K562 (cell line): Measurements from ENCODE around the gene GFOD2. TPM values are rescaled to one million over a fixed set of nuclear protein-coding genes. Genes with fewer than 3 reads are reported as not detected.
A peak's percentile ranks its signal among the peaks of the same experiment; 100 is the strongest.

ENCODE experiments used
- ATAC-seq: fragments of 200-7000 bp; cut with Tn5 transposase; 3 replicates; pipeline ENCODE4 v1.9.1; 2020; ENCODE audit warnings: moderate library complexity
- BruUV-seq: library from RNA; stranded (reverse); fragments of 400-500 nt; replicated peaks from 2 replicates; lab custom pipeline; 2021; lab: Mats Ljungman, UMichigan
- CTCF ChIA-PET: fragments of 300-600 bp; formaldehyde crosslinking; extraction: SDS; loops from one replicate; lab custom pipeline; 2021; ENCODE audit warnings: low intra/inter-chr PET ratio; lab: Yijun Ruan, JAX
- POLR2A ChIA-PET: fragments of 300-600, 350-650 bp; sonication (Branson Sonifier 250); formaldehyde crosslinking; extraction: SDS; loops from one replicate; lab custom pipeline; 2021; ENCODE audit warnings: antibody characterized with exemption, inconsistent platforms; lab: Yijun Ruan, JAX
- DNase-seq, 4 experiments: peaks; one replicate each; pipeline versions ENCODE4 v3.0.0 to v3.0.0-alpha.2; 2011 to 2018; ENCODE audit warnings: low spot score in 3 of 4, mixed read lengths in 3 of 4; ENCODE audit errors: extremely low read depth in 1 of 4
- FAIRE-seq: peaks from 2 replicates; lab custom pipeline; 2011; peaks lifted over from hg19 to GRCh38; lab: Jason Lieb, UNC
- H2AFZ ChIP-seq: 2 replicates; pipeline ENCODE4 v1.6.0; 2011; ENCODE audit warnings: low read depth, low read length, control low read depth, inconsistent platforms
- H3K27ac ChIP-seq: fragments of 200-600 bp; 3 replicates; pipeline ENCODE4 v1.8.0; 2011; ENCODE audit warnings: low read depth, mild to moderate bottlenecking, control low read depth, inconsistent platforms, low read length, moderate library complexity, mixed read lengths; ENCODE audit errors: extremely low read depth
- H3K27me3 ChIP-seq, 2 experiments: fragments of 300-600 bp in 1 of 2; 2 replicates in 1 of 2; 3 replicates in 1 of 2; pipeline versions ENCODE4 v1.6.0 to v1.8.0; 2011; ENCODE audit warnings: inconsistent platforms in 2 of 2, low read length in 2 of 2, mild to moderate bottlenecking in 1 of 2, mixed read lengths in 1 of 2, moderate library complexity in 1 of 2; ENCODE audit not compliant: control insufficient read depth in 2 of 2, insufficient read depth in 2 of 2
- H3K36me3 ChIP-seq: fragments of 300-600 bp; 3 replicates; pipeline ENCODE4 v1.8.0; 2011; ENCODE audit warnings: mild to moderate bottlenecking, low read length, inconsistent platforms; ENCODE audit not compliant: control insufficient read depth, insufficient read depth
- H3K4me1 ChIP-seq, 2 experiments: fragments of 200-600 bp in 1 of 2; replicated peaks in 1 of 2; 2 replicates in 1 of 2; 3 replicates in 1 of 2; pipeline versions ENCODE4 v1.5.1 to v1.8.0; 2011; ENCODE audit warnings: inconsistent platforms in 2 of 2, low read length in 2 of 2, mild to moderate bottlenecking in 1 of 2, mixed read lengths in 1 of 2, moderate library complexity in 1 of 2; ENCODE audit not compliant: control insufficient read depth in 2 of 2, insufficient read depth in 2 of 2
- H3K4me2 ChIP-seq: 2 replicates; pipeline ENCODE4 v1.6.1; 2011; ENCODE audit warnings: low read length, control low read depth, inconsistent platforms, mixed read lengths; ENCODE audit not compliant: insufficient read depth
- H3K4me3 ChIP-seq: fragments of 200-600 bp; sonication (generic), shearing (Covaris generic); 2 replicates; pipeline ENCODE4 v1.5.1; 2016; ENCODE audit warnings: control low read depth, inconsistent platforms
- H3K79me2 ChIP-seq: fragments of 200-600 bp; 3 replicates; pipeline ENCODE4 v1.8.0; 2011; ENCODE audit warnings: low read length, inconsistent platforms; ENCODE audit not compliant: control insufficient read depth, insufficient read depth
- H3K9ac ChIP-seq, 2 experiments: 2 replicates each; pipeline versions ENCODE4 v1.6.0 to v1.6.1; 2011; ENCODE audit warnings: low read depth in 2 of 2, low read length in 2 of 2, control low read depth in 1 of 2, inconsistent platforms in 1 of 2, mild to moderate bottlenecking in 1 of 2, mixed read lengths in 1 of 2; ENCODE audit not compliant: insufficient read depth in 1 of 2
- H3K9me1 ChIP-seq: one replicate; pipeline ENCODE4 v1.6.0; 2011; ENCODE audit warnings: inconsistent platforms, mild to moderate bottlenecking, low read length, moderate library complexity; ENCODE audit not compliant: control insufficient read depth, insufficient read depth
- H3K9me3 ChIP-seq: replicated peaks from 2 replicates; pipeline ENCODE4 v1.5.1; 2011; ENCODE audit warnings: low read depth, low read length, inconsistent platforms; ENCODE audit not compliant: control insufficient read depth, insufficient read depth
- H4K20me1 ChIP-seq: replicated peaks from 2 replicates; pipeline ENCODE4 v1.6.1; 2011; ENCODE audit warnings: low read length, inconsistent platforms, mixed read lengths; ENCODE audit not compliant: control insufficient read depth, insufficient read depth
- CREB1 ChIP-seq, 2 experiments: sonication (generic) in 1 of 2; formaldehyde crosslinking in 1 of 2; IDR thresholded peaks; 2 replicates each; pipeline versions ENCODE4 v1.6.1 to v1.8.0; 2012 to 2022; ENCODE audit warnings: inconsistent platforms in 1 of 2, mild to moderate bottlenecking in 1 of 2, missing genetic modification reagents in 1 of 2, moderate library complexity in 1 of 2
- FOXJ3 ChIP-seq: sonication (generic); formaldehyde crosslinking; IDR thresholded peaks from 2 replicates; pipeline ENCODE4 v1.4.0; 2020; ENCODE audit warnings: mild to moderate bottlenecking, missing genetic modification reagents
- KLF13 ChIP-seq: fragments of 450-650 bp; IDR thresholded peaks from 2 replicates; pipeline ENCODE4 v1.6.1; 2016; ENCODE audit warnings: missing genetic modification characterization, low read depth, mild to moderate bottlenecking, missing compliant biosample characterization, moderate library complexity, borderline replicate concordance
- TCFL5 ChIP-seq: fragments of 250-450 bp; sonication (Bioruptor Pico); conservative IDR thresholded peaks from 2 replicates; pipeline ENCODE4 v1.6.1; 2021; ENCODE audit warnings: mild to moderate bottlenecking, moderate library complexity, matching md5 sums
- ZNF143 ChIP-seq: sonication (generic); formaldehyde crosslinking; IDR thresholded peaks from 2 replicates; pipeline ENCODE4 v1.9.0; 2022; ENCODE audit warnings: mild to moderate bottlenecking, missing genetic modification reagents
- ZNF212 ChIP-seq: fragments of 450-650 bp; formaldehyde crosslinking; IDR thresholded peaks from 2 replicates; pipeline ENCODE4 v1.4.0; 2020; ENCODE audit warnings: mild to moderate bottlenecking
- WGBS: fragments of 100-300 bp; shearing (Covaris generic); methylation state at CpG from one replicate; pipeline ENCODE4 v1.1.6; 2016; ENCODE audit warnings: low coverage, mixed read lengths; ENCODE audit not compliant: insufficient coverage; ENCODE audit errors: missing lambda C conversion rate; 5-methylcytosine and 5-hydroxymethylcytosine counted together
- in situ Hi-C: fragments of 300-500 bp; cut with MboI; formaldehyde crosslinking; loops from 4 replicates; pipeline ENCODE4 v1.15.0; 2018; ENCODE audit warnings: inconsistent platforms, mixed read lengths
- intact Hi-C: fragments of 100-400 bp; cut with micrococcal nuclease; formaldehyde crosslinking; loops from 2 replicates; pipeline ENCODE4 v1.14.2; 2022
- polyA plus RNA-seq, 8 experiments: library from polyadenylated mRNA; depleted of rRNA in 4 of 8; stranded (reverse) in 5 of 8; unstranded in 3 of 8; fragments of >200 nt; fragmentation: Nextera tagmentation in 2 of 8; fragmentation: Illumina TruSeq in 1 of 8; extraction: Ambion mirVana in 2 of 8; extraction: Trizol in 1 of 8; gene quantifications; 2 replicates each; pipeline versions ENCODE4 v1.2.1 to v1.2.3, GENCODE V29; 2011 to 2014; ENCODE audit warnings: inconsistent platforms in 1 of 8, missing spikeins in 1 of 8
- total RNA-seq, 7 experiments: library from RNA; depleted of rRNA in 6 of 7; stranded (reverse); fragments of >200 nt in 6 of 7; fragmentation: Illumina TruSeq in 2 of 7; extraction: Trizol in 2 of 7; gene quantifications; 2 replicates each; pipeline versions ENCODE4 v1.2.1 to v1.2.3, GENCODE V29; 2011 to 2021; ENCODE audit warnings: low replicate concordance in 1 of 7
- TF ChIP-seq, protein P1 (sequence below): fragments of 250-450 bp; sonication (Bioruptor Pico); IDR thresholded peaks from 2 replicates; pipeline ENCODE4 v1.8.0; 2022; ENCODE audit warnings: moderate library complexity, mild to moderate bottlenecking, inconsistent platforms
- TF ChIP-seq, protein P2 (sequence below): sonication (generic); formaldehyde crosslinking; IDR thresholded peaks from 2 replicates; pipeline ENCODE4 v1.9.0; 2022; ENCODE audit warnings: mild to moderate bottlenecking, missing genetic modification reagents

Gene GFOD2
- total and polyA plus RNA-seq, 9 of the 15 experiments (the other 6 are each of a cell fraction or from before 2014, with no cell fraction given): 1.9 to 15.8 (median 11.1) TPM

DNA sequence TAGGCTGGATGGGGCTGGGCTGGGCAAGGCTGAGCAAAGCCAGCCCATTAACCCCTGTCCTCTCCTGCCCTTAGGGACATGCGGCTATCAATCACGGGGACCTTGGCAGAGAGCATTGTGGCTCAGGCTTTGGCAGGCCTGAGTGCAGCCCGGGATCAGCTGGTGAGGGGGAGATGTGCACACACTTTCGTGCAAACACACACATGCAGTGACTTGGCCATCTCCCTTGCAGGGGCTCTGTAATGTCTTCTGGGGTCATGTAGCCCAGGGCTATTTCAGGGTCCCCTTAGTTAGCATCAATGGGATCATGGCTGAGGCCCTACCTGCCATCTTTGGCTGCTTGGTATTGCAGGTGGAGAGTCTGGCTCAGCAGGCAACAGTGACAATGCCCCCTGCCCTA, 67.3 kb downstream of the GFOD2 start:
- POLR2A ChIA-PET: interaction anchor here (0.5 kb wide), 1 partner anchor 9 kb away, joined by 3 read pairs; the partner anchor contains the start of gene PARD6A

DNA sequence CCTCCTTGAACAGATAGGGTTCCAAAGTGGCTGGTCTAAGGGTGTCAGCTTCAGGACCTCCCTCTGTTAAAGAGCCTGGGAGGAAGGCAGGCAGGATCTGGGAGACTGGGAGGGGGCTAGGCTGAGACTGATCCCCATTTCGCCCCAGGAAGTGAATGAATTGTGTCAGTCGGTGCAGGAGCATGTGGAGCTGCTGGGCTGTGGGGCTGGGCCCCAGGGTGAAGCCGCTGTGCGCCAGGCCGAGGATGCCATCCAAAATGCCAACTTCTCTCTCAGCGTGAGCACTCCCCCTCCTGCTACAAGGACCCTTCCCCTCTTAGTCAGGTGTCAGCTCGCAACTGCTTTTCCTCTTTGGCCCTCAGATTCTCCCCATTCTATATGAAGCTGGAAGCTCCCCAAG, 68.1 kb downstream of the GFOD2 start:
- H3K79me2 ChIP-seq: no peaks in the 10 kb centered on the region
- no peaks in the 10 kb centered on the region for H3K36me3 ChIP-seq
- peaks cover 8 to 69% of the 10 kb centered on the region in 2 experiments; a peak in 4 of 5 replicates for H3K27me3 ChIP-seq
- peaks cover 0 to 62% of the 10 kb centered on the region in 2 experiments; a peak in 4 of 5 replicates for H3K4me1 ChIP-seq
- ChIA-PET CTCF (no interaction called here), POLR2A (interaction anchor here (0.5 kb wide), 1 partner anchor 10 kb away, joined by 3 read pairs; the partner anchor contains the start of gene PARD6A)
- ATAC-seq (no peak), FAIRE-seq (no peak), DNase-seq (no peak)
- BruUV-seq: no TSS peak
- no peak overlapping the region for H3K4me3 ChIP-seq
- no peaks in the 10 kb centered on the region for H3K9me3 ChIP-seq
- intact Hi-C loops: no loop called here
- WGBS: 2% methylated on average over 7 of the region's 7 CpGs
- H3K27ac ChIP-seq: no peak overlapping the region
- H3K9ac ChIP-seq: no peak overlapping the region
- no peaks in the 10 kb centered on the region for H3K9me1 ChIP-seq
- H4K20me1 ChIP-seq: peaks cover 13% of the 10 kb centered on the region; the same call in 1 of the 2 replicates
- no peak overlapping the region for H3K4me2 ChIP-seq
- TF ChIP-seq TCFL5 (CRISPR knock-in tag) (no peak), ZNF212 (CRISPR knock-in tag) (no peak), KLF13 (tag) (no peak)
- TF ChIP-seq, protein P1, sequence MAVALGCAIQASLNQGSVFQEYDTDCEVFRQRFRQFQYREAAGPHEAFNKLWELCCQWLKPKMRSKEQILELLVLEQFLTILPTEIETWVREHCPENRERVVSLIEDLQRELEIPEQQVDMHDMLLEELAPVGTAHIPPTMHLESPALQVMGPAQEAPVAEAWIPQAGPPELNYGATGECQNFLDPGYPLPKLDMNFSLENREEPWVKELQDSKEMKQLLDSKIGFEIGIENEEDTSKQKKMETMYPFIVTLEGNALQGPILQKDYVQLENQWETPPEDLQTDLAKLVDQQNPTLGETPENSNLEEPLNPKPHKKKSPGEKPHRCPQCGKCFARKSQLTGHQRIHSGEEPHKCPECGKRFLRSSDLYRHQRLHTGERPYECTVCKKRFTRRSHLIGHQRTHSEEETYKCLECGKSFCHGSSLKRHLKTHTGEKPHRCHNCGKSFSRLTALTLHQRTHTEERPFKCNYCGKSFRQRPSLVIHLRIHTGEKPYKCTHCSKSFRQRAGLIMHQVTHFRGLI (CRISPR knock-in tag): no peak
- in situ Hi-C loops: no loop called here
- no peak overlapping the region for H2AFZ ChIP-seq

More for the DNA sequence above, 67.3 kb downstream of the GFOD2 start:
- H3K36me3 ChIP-seq: no peaks in the 10 kb centered on the region
- no peaks in the 10 kb centered on the region for H3K79me2 ChIP-seq
- in situ Hi-C loops: no loop called here
- H3K4me3 ChIP-seq: no peak overlapping the region
- H3K4me2 ChIP-seq: no peak overlapping the region
- TF ChIP-seq FOXJ3 (no peak), ZNF143 (CRISPR knock-in tag) (no peak), CREB1 (IDR thresholded peaks at IDR 0.05) (no peak), CREB1 (CRISPR knock-in tag; IDR thresholded peaks at IDR 0.05) (0 out of 2 replicates have a peak, but pooled peaks have one; percentile 3)
- TF ChIP-seq, protein P2, sequence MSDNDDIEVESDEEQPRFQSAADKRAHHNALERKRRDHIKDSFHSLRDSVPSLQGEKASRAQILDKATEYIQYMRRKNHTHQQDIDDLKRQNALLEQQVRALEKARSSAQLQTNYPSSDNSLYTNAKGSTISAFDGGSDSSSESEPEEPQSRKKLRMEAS (CRISPR knock-in tag): 0 out of 2 replicates have a peak, but pooled peaks have one; percentile 14
- BruUV-seq: no TSS peak
- no peak overlapping the region for H2AFZ ChIP-seq
- H4K20me1 ChIP-seq: peaks cover 13% of the 10 kb centered on the region; the same call in 1 of the 2 replicates
- H3K4me1 ChIP-seq: peaks cover 0 to 62% of the 10 kb centered on the region in 2 experiments; a peak in 4 of 5 replicates
- no peaks in the 10 kb centered on the region for H3K9me3 ChIP-seq
- CTCF ChIA-PET: no interaction called here
- H3K9ac ChIP-seq: no peak overlapping the region
- H3K27me3 ChIP-seq: peaks cover 8 to 66% of the 10 kb centered on the region in 2 experiments; a peak in 4 of 5 replicates
- 0% methylated on average over 4 of the region's 4 CpGs for WGBS
- ATAC-seq (no peak), DNase-seq (no peak), FAIRE-seq (no peak)
- H3K9me1 ChIP-seq: no peaks in the 10 kb centered on the region
- intact Hi-C loops: no loop called here
- H3K27ac ChIP-seq: no peak overlapping the region
